K562 (cell line): ENCODE measurements around the gene RAPSN. TPM values are rescaled to one million over a fixed set of nuclear protein-coding genes. Genes with fewer than 3 reads are reported as not detected.

Experiments used
- ATAC-seq: fragments of 200-7000 bp; cut with Tn5 transposase; 3 replicates; pipeline ENCODE4 v1.9.1; 2020; ENCODE audit warnings: moderate library complexity
- BruUV-seq: library from RNA; stranded (reverse); fragments of 400-500 nt; replicated peaks from 2 replicates; lab custom pipeline; 2021; lab: Mats Ljungman, UMichigan
- CTCF ChIA-PET: fragments of 300-600 bp; formaldehyde crosslinking; extraction: SDS; loops from one replicate; lab custom pipeline; 2021; ENCODE audit warnings: low intra/inter-chr PET ratio; lab: Yijun Ruan, JAX
- POLR2A ChIA-PET: fragments of 300-600, 350-650 bp; sonication (Branson Sonifier 250); formaldehyde crosslinking; extraction: SDS; loops from one replicate; lab custom pipeline; 2021; ENCODE audit warnings: antibody characterized with exemption, inconsistent platforms; lab: Yijun Ruan, JAX
- DNase-seq, 4 experiments: peaks; one replicate each; pipeline versions ENCODE4 v3.0.0 to v3.0.0-alpha.2; 2011 to 2018; ENCODE audit warnings: low spot score in 3 of 4, mixed read lengths in 3 of 4; ENCODE audit errors: extremely low read depth in 1 of 4
- FAIRE-seq: peaks from 2 replicates; lab custom pipeline; 2011; peaks lifted over from hg19 to GRCh38; lab: Jason Lieb, UNC
- H2AFZ ChIP-seq: 2 replicates; pipeline ENCODE4 v1.6.0; 2011; ENCODE audit warnings: low read depth, low read length, control low read depth, inconsistent platforms
- H3K27ac ChIP-seq: fragments of 200-600 bp; 3 replicates; pipeline ENCODE4 v1.8.0; 2011; ENCODE audit warnings: low read depth, mild to moderate bottlenecking, control low read depth, inconsistent platforms, low read length, moderate library complexity, mixed read lengths; ENCODE audit errors: extremely low read depth
- H3K27me3 ChIP-seq, 2 experiments: fragments of 300-600 bp in 1 of 2; 2 replicates in 1 of 2; 3 replicates in 1 of 2; pipeline versions ENCODE4 v1.6.0 to v1.8.0; 2011; ENCODE audit warnings: inconsistent platforms in 2 of 2, low read length in 2 of 2, mild to moderate bottlenecking in 1 of 2, mixed read lengths in 1 of 2, moderate library complexity in 1 of 2; ENCODE audit not compliant: control insufficient read depth in 2 of 2, insufficient read depth in 2 of 2
- H3K36me3 ChIP-seq: fragments of 300-600 bp; 3 replicates; pipeline ENCODE4 v1.8.0; 2011; ENCODE audit warnings: mild to moderate bottlenecking, low read length, inconsistent platforms; ENCODE audit not compliant: control insufficient read depth, insufficient read depth
- H3K4me1 ChIP-seq, 2 experiments: fragments of 200-600 bp in 1 of 2; replicated peaks in 1 of 2; 2 replicates in 1 of 2; 3 replicates in 1 of 2; pipeline versions ENCODE4 v1.5.1 to v1.8.0; 2011; ENCODE audit warnings: inconsistent platforms in 2 of 2, low read length in 2 of 2, mild to moderate bottlenecking in 1 of 2, mixed read lengths in 1 of 2, moderate library complexity in 1 of 2; ENCODE audit not compliant: control insufficient read depth in 2 of 2, insufficient read depth in 2 of 2
- H3K4me2 ChIP-seq: 2 replicates; pipeline ENCODE4 v1.6.1; 2011; ENCODE audit warnings: low read length, control low read depth, inconsistent platforms, mixed read lengths; ENCODE audit not compliant: insufficient read depth
- H3K4me3 ChIP-seq: fragments of 200-600 bp; sonication (generic), shearing (Covaris generic); 2 replicates; pipeline ENCODE4 v1.5.1; 2016; ENCODE audit warnings: control low read depth, inconsistent platforms
- H3K79me2 ChIP-seq: fragments of 200-600 bp; 3 replicates; pipeline ENCODE4 v1.8.0; 2011; ENCODE audit warnings: low read length, inconsistent platforms; ENCODE audit not compliant: control insufficient read depth, insufficient read depth
- H3K9ac ChIP-seq, 2 experiments: 2 replicates each; pipeline versions ENCODE4 v1.6.0 to v1.6.1; 2011; ENCODE audit warnings: low read depth in 2 of 2, low read length in 2 of 2, control low read depth in 1 of 2, inconsistent platforms in 1 of 2, mild to moderate bottlenecking in 1 of 2, mixed read lengths in 1 of 2; ENCODE audit not compliant: insufficient read depth in 1 of 2
- H3K9me1 ChIP-seq: one replicate; pipeline ENCODE4 v1.6.0; 2011; ENCODE audit warnings: inconsistent platforms, mild to moderate bottlenecking, low read length, moderate library complexity; ENCODE audit not compliant: control insufficient read depth, insufficient read depth
- H3K9me3 ChIP-seq: replicated peaks from 2 replicates; pipeline ENCODE4 v1.5.1; 2011; ENCODE audit warnings: low read depth, low read length, inconsistent platforms; ENCODE audit not compliant: control insufficient read depth, insufficient read depth
- H4K20me1 ChIP-seq: replicated peaks from 2 replicates; pipeline ENCODE4 v1.6.1; 2011; ENCODE audit warnings: low read length, inconsistent platforms, mixed read lengths; ENCODE audit not compliant: control insufficient read depth, insufficient read depth
- CAMTA2 ChIP-seq: fragments of 250-450 bp; sonication (Bioruptor Pico); conservative IDR thresholded peaks from 2 replicates; pipeline ENCODE4 v1.5.1; 2022
- EP400 ChIP-seq: fragments of 450-650 bp; IDR thresholded peaks from 2 replicates; pipeline ENCODE4 v1.6.1; 2017; ENCODE audit warnings: antibody characterized with exemption, mild to moderate bottlenecking, moderate library complexity
- EWSR1 ChIP-seq: fragments of 450-650 bp; IDR thresholded peaks from 2 replicates; pipeline ENCODE4 v1.6.1; 2018; ENCODE audit warnings: borderline replicate concordance, mild to moderate bottlenecking, low read depth, moderate library complexity; ENCODE audit not compliant: partially characterized antibody
- HOXB6 ChIP-seq: fragments of 250-450 bp; sonication (Bioruptor Pico); IDR thresholded peaks from 2 replicates; pipeline ENCODE4 v1.5.1; 2022; ENCODE audit warnings: mild to moderate bottlenecking, borderline replicate concordance
- MLLT1 ChIP-seq, 2 experiments: fragments of 450-650 bp; IDR thresholded peaks; 2 replicates each; pipeline ENCODE4 v1.6.1; 2016
- RBM17 ChIP-seq: fragments of 200-400 bp; formaldehyde crosslinking; IDR thresholded peaks from 2 replicates; pipeline ENCODE4 v1.6.1; 2017; ENCODE audit warnings: low read depth, mild to moderate bottlenecking, low read length, borderline replicate concordance
- RFX1 ChIP-seq: fragments of 450-650 bp; IDR thresholded peaks from 2 replicates; pipeline ENCODE4 v1.6.1; 2016; ENCODE audit warnings: mild to moderate bottlenecking, moderate library complexity
- SMARCA4 ChIP-seq: fragments of 450-650 bp; IDR thresholded peaks from 2 replicates; pipeline ENCODE4 v1.6.1; 2016
- ZNF140 ChIP-seq: fragments of 250-450 bp; sonication (Bioruptor Pico); IDR thresholded peaks from 2 replicates; pipeline ENCODE4 v1.8.0; 2021; ENCODE audit warnings: moderate library complexity, mild to moderate bottlenecking, inconsistent platforms
- ZNF280A ChIP-seq: fragments of 450-650 bp; IDR thresholded peaks from 2 replicates; pipeline ENCODE4 v1.6.1; 2018; ENCODE audit warnings: mild to moderate bottlenecking, low read depth; ENCODE audit not compliant: partially characterized antibody
- ZNF318 ChIP-seq, 2 experiments: fragments of 450-650 bp; IDR thresholded peaks; 2 replicates each; pipeline ENCODE4 v1.6.1; 2016; ENCODE audit warnings: mild to moderate bottlenecking in 2 of 2, borderline replicate concordance in 1 of 2, low read depth in 1 of 2, moderate library complexity in 1 of 2
- WGBS: fragments of 100-300 bp; shearing (Covaris generic); methylation state at CpG from one replicate; pipeline ENCODE4 v1.1.6; 2016; ENCODE audit warnings: low coverage, mixed read lengths; ENCODE audit not compliant: insufficient coverage; ENCODE audit errors: missing lambda C conversion rate; 5-methylcytosine and 5-hydroxymethylcytosine counted together
- in situ Hi-C: fragments of 300-500 bp; cut with MboI; formaldehyde crosslinking; loops from 4 replicates; pipeline ENCODE4 v1.15.0; 2018; ENCODE audit warnings: inconsistent platforms, mixed read lengths
- intact Hi-C: fragments of 100-400 bp; cut with micrococcal nuclease; formaldehyde crosslinking; loops from 2 replicates; pipeline ENCODE4 v1.14.2; 2022
- polyA plus RNA-seq, 8 experiments: library from polyadenylated mRNA; depleted of rRNA in 4 of 8; stranded (reverse) in 5 of 8; unstranded in 3 of 8; fragments of >200 nt; fragmentation: Nextera tagmentation in 2 of 8; fragmentation: Illumina TruSeq in 1 of 8; extraction: Ambion mirVana in 2 of 8; extraction: Trizol in 1 of 8; gene quantifications; 2 replicates each; pipeline versions ENCODE4 v1.2.1 to v1.2.3, GENCODE V29; 2011 to 2014; ENCODE audit warnings: inconsistent platforms in 1 of 8, missing spikeins in 1 of 8
- total RNA-seq, 7 experiments: library from RNA; depleted of rRNA in 6 of 7; stranded (reverse); fragments of >200 nt in 6 of 7; fragmentation: Illumina TruSeq in 2 of 7; extraction: Trizol in 2 of 7; gene quantifications; 2 replicates each; pipeline versions ENCODE4 v1.2.1 to v1.2.3, GENCODE V29; 2011 to 2021; ENCODE audit warnings: low replicate concordance in 1 of 7

RAPSN gene
- total and polyA plus RNA-seq, 9 of the 15 experiments (the other 6 are each of a cell fraction or from before 2014, with no cell fraction given): 0.06 to 0.11 TPM; not detected in 7

- 61% methylated on average over 12 of the region's 12 CpGs for WGBS
- in situ Hi-C loops (no loop called here), intact Hi-C loops (no loop called here)
- H3K9me3 ChIP-seq: no peaks in the 10 kb centered on the region
- POLR2A ChIA-PET: interaction anchor here (0.7 to 1.3 kb wide), 4 partner anchors 13 to 168 kb away, joined by 3 to 4 read pairs (median 4); no protein-coding TSS in a partner anchor
- no peaks in the 10 kb centered on the region for H4K20me1 ChIP-seq
- FAIRE-seq: no peak
- no peak for ATAC-seq
- no peak overlapping the region for H3K4me2 ChIP-seq
- no peak overlapping the region for H3K27ac ChIP-seq
- DNase-seq: no peak
- BruUV-seq: no TSS peak
- H2AFZ ChIP-seq: no peak overlapping the region
- peaks cover 0 to 19% of the 10 kb centered on the region in 2 experiments; a peak in 2 of 5 replicates for H3K4me1 ChIP-seq
- no peaks in the 10 kb centered on the region for H3K27me3 ChIP-seq
- no peaks in the 10 kb centered on the region for H3K9me1 ChIP-seq
- peak overlapping the region in 1 of 2 experiments; percentile 28; a peak in 1 of 4 replicates for H3K9ac ChIP-seq
- no peak overlapping the region for H3K4me3 ChIP-seq
- H3K36me3 ChIP-seq: no peaks in the 10 kb centered on the region; the same call in 2 of the 3 replicates
- no peaks in the 10 kb centered on the region for H3K79me2 ChIP-seq
- CTCF ChIA-PET: no interaction called here
- no peak for TF ChIP-seq EP400
- TF ChIP-seq EWSR1: no peak
- TF ChIP-seq ZNF140 (CRISPR knock-in tag): no peak
- TF ChIP-seq ZNF318 (IDR thresholded peaks at IDR 0.05; ENCODE audit: borderline replicate concordance in 1 of 2, low read depth in 1 of 2): no peak
- TF ChIP-seq HOXB6 (CRISPR knock-in tag): no peak
- no peak for TF ChIP-seq CAMTA2 (CRISPR knock-in tag)
- no peak for TF ChIP-seq RFX1
- no peak for TF ChIP-seq ZNF280A
- TF ChIP-seq RBM17: no peak
- no peak for TF ChIP-seq SMARCA4
- TF ChIP-seq MLLT1 (IDR thresholded peaks at IDR 0.05): no peak
Measured at GRCh38 chr11:47447906-47448305, 1.0 kb downstream of the RAPSN start.
